CD4-positive, alpha-beta T cell treated with Interleukin-10 for 1 hour (primary cell): Measurements from ENCODE around the gene REM1.
A peak's percentile ranks its signal among the peaks of the same experiment; 100 is the strongest.
"Not testable (repeated sequence)": the region's sequence is repeated elsewhere in the genome, so short reads cannot be mapped to it uniquely, and the experiment has no call there.

Experiments
- DNase-seq: peaks from one replicate; pipeline ENCODE4 v3.0.0-alpha.2; 2020

Gene REM1

DNA sequence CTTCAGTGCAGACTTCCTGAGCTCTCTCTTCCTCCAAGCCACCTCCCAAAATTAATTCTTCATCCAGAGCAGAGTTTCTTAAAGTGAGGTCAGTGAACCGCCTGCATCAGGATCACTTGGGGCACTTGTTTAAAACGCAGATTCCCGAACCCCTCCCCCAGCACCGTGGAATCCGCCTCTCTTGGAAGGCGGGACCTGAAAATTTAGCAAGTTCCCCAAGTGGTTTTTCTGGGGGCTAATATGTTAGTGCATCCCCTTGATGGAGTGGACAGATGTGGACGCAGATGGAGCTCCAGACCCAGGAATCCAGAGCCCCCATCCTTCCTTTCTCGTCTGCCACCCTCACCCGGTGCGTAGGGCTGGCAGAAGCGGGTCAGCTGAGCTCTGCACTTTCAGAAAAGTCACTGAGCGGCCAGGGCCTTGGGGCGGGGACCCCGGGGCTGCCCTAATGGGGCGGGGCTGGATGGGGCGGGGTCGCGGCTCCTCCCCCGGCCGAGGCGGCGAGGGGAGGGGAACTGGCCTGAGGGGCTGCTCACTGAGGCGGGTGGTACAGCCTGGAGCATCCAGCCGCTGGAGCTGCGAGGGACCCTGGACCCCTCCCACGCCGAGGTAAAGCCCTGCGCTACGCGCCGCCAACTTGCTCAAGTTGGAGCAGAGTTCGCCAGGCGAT lies at the start of gene REM1, which contains the start of gene DEFB124:
REM1 (plus strand) TSS at position 531 of the 670 bp plus-strand sequence. CDS start 1,158 bp downstream, outside the sequence.
DEFB124 (minus strand) TSS at position 370 of the 670 bp plus-strand sequence. CDS start 2,114 bp downstream, outside the sequence.
- DNase-seq = no peak

GRCh38 chr20:31425797-31426196 lies 49.3 kb upstream of the REM1 start:
- DNase-seq = no peak

GRCh38 chr20:31426891-31427551 lies 48.1 kb upstream of the REM1 start:
- not testable (repeated sequence) for DNase-seq

GRCh38 chr20:31427576-31427975 lies 47.5 kb upstream of the REM1 start:
- not testable (repeated sequence) for DNase-seq

- DNase-seq = no peak
Observed at GRCh38 chr20:31430568-31431115, 44.4 kb upstream of the REM1 start.

DNA sequence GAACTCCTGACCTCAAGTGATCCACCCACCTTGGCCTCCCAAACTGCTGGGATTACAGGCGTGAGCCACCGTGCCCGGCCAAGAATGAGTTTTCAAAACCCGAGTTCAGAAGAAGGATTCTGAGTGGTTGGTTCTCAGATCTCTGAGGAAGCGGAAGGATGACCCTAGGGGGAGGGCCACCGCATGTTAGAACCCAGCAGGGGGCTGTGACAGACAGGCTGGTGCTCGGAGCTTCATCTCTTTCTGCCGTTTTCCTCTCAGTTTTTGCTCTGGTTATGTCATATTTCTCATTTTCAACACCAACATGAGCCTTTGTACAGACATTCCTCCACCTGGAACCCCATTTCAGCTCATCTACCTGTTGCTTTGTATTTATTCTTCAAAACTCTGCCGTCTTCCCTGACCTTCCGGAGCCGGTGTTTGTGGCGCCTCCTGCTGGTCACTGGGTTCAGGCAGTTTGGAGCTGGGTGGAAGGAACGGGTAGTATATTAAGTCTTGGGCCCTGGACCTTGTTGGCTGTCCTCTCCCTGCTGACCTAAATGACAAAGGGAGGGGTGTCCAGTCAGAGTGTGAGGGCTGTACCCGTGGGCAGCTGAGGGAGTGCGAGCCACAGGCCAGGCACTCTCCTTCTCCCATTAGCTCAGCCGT lies 35.0 kb upstream of the REM1 start, which contains the start of gene DEFB123:
DEFB123 (plus strand) TSS at position 621 of the 648 bp plus-strand sequence. CDS start 67 bp downstream, outside the sequence.
- DNase-seq = no peak

- DNase-seq = no peak
Observed at GRCh38 chr20:31446084-31446819, 28.8 kb upstream of the REM1 start.

- DNase-seq = no peak
Observed at GRCh38 chr20:31449511-31450414, 25.3 kb upstream of the REM1 start.

DNA sequence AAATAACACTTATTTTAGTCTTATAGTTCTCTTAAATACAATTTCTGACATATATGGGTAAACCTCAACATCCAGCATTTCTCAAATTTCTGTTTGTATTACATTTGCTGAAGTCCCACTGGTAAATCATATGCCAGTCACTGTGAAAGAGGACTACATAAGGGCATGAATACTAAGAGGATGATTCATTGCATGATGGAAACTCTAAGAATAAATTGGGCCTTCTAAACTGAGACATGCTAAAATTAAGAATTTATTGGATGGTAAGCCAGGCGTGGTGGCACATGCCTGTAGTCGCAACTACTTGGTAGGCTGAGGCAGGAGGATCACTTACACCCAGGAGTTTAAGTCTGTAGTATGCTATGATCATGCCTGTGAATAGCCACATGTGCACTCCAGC lies 22.5 kb upstream of the REM1 start:
- no peak for DNase-seq

GRCh38 chr20:31454361-31454760 lies 20.7 kb upstream of the REM1 start:
- no peak for DNase-seq

GRCh38 chr20:31470946-31471345 lies 4.1 kb upstream of the REM1 start:
- not testable (repeated sequence) for DNase-seq

DNA sequence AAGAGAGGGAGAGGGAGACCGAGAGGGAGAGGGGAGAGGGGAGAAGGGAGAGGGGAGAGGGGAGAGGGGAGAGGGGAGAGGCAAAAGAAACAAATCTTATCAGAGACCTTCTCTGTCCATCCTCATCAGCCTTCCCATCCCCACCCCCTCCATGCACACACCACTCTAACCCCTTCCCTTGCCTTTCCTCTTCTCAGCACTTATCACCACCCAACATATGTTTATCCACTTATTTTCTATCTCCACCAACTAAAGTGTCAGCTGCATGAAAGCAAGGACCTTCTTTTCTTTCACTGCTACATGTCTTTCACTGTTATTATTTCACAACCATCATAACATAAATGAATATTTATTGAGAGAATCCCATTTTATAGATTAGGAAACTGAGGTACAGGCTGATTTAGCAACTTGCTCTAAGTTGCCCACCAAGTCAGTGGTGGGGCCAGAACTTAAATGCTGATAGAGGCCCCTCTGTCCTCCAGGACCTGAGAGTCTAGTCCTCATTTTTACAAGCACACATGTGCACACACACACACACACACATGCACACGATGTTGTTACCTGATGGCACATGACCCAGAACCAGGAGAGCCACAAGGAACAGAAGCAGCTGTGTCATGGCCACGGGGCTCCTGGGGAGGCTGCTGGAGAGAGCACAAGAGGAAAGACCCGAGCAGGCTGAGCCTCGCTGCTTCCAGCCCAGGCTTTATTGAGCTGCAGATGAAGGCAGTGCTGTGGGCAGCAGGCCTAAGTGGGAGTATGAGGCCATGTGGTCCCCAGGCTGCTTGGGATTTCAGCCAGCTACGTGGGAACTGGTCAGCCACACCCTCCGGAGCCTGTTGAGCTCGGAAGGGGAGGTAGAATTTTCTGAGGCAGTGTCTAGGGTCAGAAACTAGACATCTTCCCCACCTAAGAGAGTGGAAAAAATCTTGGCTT lies 2.4 kb upstream of the REM1 start:
- DNase-seq = no peak

GRCh38 chr20:31473331-31474096 lies 1.6 kb upstream of the REM1 start:
- no peak for DNase-seq

GRCh38 chr20:31474097-31474436 lies 1.0 kb upstream of the REM1 start:
- no peak for DNase-seq

DNA sequence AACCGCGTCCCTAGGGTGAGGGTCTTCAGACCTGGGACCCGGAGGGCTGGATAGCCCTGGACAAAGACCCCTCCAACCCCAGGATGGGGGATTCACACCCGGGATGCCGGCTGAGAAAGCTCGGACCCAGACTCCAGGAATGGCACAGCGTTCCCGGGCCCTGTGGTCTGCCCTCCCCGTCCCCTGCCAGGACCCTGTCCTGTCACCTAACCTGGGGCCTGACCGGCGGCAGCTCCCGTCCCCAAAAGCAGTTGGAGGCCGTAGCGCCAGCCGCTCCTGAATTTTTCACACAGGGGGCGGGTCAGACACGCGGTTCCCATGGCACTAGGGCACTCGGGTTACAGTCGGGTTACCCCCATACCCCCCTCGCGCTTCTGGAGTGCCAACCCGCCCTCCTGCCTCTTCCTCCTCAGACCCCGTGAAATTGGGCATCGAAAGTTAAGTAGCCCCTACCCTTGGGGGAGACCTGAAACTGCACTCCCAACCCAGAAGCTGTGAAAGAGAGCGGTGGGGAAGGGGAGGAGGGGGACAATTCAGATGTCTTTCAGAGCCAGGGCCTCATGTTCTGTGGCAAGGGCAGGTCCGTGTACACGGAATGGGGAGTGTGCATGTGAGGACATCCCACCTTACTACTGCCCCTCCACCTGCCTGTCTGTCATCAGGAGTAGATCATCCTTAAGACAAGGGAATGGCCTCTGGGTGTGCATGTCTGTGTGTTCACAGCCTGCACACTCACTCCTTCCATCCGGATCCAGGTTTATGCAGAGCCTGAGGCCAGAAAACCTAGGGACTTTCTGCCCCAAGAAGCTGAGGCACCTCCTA lies 595 bp downstream of the REM1 start:
- no peak for DNase-seq

DNA sequence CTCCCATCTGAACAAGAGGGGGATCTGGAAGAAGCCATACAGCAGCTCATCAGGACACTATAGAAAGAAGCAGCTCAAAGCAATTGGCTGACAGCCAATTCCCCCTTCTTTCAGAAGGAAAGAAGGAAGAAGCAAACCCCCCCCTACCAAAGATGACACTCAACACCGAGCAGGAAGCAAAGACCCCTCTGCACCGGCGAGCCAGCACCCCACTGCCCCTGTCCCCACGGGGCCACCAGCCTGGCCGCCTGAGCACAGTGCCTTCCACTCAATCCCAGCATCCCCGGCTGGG lies 1.2 kb downstream of the REM1 start:
- no peak for DNase-seq

DNA sequence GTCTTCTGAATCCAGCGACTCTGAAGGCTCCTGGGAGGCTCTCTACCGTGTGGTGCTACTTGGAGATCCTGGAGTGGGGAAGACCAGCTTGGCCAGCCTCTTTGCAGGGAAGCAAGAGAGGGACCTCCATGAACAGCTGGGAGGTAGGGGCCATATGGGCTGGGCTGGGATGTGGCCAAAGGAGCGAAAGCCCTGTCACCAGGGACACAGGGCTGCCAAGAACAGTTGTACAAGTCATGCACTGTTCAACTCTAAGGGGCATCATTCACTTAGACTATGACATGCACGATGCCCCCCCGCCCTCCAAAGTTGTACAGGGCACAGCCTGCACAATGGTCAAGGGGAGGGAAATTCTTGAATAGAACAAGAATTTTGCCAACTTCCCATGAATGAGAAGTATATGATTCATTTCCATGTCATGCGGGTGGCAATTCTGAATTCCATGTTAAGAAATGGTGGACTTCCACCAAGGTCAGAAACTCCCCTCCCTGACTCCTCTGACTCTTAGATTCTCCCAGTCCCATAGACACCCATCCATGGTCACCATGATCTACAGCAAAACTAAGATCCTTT lies 1.6 kb downstream of the REM1 start:
- DNase-seq = no peak

DNA sequence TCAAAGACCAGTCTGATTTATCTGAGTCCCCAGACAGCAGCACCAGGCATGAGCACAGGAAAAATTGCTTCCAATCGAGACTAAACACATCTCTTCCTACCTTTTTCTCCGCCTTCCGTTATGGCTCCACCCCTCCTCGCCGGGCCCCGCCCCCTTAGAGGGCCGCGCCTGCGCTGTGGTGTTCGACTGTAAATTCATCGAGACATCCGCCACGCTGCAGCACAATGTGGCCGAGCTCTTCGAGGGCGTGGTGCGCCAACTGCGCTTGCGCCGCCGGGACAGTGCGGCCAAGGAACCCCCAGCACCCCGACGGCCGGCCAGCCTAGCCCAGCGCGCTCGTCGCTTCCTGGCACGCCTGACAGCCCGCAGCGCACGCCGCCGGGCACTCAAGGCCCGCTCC lies 8.9 kb downstream of the REM1 start:
- peak; percentile 16 for DNase-seq
